KG1 (cell line): ENCODE data around the gene LY6G6C.

ENCODE experiments used
- DNase-seq: peaks from one replicate; lab custom pipeline; 2025; lab: John Stamatoyannopoulos, UW

The LY6G6C gene

DNA sequence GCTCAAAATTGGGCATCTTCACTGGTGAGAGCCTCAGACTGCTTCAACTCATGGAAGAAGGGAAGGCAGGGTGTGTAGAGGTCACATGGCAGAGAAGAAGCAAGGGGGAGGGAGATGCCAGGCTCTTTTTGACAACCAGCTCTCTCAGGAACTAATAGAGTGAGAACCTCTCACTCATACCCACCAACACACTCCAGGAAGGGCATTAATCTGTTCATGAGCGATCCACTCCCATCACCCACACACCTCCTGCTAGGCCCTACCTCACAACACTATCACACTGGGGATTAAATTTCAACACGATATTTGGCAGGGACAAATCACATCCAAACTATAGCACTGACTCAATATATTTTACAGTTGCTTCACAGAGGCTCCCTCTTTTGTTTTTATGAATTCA lies 20.3 kb upstream of the LY6G6C start:
- no peak for DNase-seq

DNA sequence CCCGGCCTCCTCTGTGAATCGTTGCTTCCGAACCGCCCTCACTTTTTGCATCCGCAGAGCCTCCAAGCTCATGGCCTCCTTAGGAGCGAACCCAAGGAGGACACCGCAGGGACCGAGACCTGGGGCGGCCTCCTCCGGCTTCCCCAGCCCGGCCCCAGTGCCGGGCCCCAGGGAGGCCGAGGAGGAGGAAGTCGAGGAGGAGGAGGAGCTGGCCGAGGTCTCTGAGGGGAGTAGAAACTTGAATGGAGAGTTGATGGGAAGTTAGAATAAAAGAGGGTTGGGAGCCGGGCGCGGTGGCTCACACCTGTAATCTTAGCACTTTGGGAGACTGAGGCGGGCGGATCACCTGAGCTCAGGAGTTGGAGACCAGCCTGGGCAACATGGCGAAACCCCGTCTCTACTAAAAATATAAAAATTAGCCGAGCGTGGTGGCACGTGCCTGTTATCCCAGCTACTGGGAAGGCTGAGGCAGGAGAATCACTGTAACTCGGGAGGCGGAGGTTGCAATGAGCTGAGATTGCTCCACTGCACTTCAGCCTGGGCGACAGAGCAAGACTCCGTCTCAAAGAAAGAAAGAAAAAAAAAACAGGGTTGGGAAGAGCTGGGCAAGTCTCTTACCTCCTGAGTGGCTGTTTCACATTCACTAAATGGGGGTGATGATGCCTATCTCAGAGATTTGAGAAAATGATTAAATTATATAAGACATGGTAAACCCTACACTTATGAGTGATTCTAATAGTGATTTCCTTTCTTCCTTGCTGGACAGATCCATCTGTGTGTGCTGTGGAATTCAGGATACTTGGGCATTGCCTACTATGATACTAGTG lies 19.1 kb upstream of the LY6G6C start:
- no peak for DNase-seq

DNA sequence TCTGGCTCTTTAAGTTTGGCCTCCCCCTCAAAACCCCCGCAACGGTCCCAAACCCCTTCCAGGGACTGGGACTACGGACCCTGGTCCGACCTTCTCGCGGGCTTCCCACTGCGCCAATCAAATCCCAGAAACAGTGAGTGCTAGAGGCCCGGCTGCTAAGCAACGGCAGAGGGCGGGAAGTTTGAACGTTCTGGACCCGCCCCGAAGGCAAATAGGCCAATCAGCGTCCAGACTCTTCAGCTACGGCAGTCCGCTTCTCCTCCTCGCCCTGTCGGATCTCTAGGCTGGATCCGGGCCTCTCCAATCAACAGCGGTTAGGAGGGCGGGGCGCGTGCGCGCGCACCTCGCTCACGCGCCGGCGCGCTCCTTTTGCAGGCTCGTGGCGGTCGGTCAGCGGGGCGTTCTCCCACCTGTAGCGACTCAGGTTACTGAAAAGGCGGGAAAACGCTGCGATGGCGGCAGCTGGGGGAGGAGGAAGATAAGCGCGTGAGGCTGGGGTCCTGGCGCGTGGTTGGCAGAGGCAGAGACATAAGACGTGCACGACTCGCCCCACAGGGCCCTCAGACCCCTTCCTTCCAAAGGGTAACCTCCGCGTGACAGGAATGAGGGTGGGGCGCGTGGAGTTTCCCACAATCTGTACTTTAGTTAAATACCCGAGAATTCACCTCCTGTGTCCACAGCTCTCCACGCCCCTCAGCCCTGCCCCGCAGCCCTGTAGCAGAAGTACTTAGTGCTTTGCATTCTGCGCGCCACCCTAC lies 18.3 kb upstream of the LY6G6C start, which contains the start of gene MSH5:
Gene MSH5 (plus strand): TSS at position 367 of the 758 bp plus-strand sequence. CDS start 462 bp downstream, outside the sequence.
- peak; percentile 97 for DNase-seq

DNA sequence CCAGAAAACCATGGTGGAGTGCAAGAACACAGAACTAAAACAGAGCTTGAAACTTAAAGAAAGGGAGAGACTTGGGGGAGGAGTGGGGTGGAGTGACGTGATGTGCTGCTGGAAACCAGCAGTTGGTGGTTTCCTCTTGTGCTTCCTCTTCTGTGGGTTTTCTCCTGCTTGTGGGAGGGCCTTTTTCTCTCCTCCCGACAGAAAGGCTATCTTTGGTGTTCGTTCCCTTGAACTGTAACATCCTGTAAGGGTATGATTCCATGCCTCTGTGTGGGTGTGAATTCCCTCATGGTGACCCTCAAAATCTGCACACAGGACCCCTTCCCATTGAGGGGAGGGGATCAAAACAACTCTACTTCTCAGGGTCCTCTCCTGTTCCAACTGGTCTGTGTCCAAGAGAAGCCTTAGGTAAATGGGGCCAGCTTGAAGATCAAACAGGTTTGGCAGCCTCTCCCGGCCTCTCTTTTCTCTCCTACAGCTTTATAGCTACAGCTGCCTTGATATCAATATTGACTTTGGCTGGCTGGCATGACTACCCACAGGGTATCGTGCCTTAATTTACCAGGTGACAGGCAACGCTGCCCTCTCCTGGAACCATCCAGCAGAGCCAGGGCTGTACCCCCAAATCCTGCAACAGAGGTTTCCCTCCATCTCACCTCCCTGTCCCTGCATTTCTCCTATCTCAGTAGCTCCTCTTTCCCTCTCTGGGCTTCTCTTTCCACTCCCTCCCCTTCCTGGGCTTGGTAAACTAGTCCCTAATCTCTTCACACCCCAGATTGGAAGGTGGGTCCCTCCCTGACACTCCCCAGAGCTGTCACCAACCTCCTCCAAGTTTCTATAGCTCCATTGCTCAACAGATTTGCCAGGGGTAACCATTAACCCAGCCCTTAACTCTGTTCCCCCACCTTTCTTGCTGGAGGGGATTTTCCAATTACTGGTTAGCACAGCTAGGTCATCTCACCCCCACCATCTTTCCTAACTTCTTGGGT lies 16.7 kb upstream of the LY6G6C start:
- peak; percentile 89 for DNase-seq

DNA sequence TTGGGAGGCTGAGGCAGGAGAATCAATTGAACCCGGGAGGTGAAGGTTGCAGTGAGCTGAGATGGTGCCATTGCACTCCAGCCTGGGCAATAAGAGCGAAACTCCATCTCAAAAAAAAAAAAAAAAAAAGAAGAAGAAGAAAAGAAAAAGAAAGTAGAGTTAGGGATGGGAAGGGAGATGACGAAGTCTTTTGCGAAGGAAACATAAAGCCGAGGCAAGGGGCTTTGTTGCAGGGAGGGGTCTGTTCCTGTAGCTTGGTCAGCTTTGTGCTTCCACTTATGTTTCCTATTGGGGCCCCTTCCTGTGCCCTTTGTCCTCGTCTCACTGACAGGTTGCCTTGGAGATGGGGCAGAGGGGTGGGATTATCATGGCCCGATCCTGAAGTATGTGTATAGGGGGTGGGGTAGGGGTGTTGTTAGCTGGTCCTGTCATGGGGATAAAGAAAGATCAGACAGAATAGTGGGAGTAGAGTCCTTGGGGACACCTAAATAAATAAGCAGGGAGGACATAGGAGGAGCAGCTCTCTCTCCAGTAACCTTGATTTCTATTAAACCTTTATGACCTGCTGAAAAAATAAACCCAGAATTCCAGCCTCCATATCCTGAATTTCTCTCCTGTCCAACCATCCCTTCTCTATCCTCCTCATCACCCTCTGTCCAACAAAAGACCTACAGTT lies 15.9 kb upstream of the LY6G6C start:
- peak; percentile 84 for DNase-seq

DNA sequence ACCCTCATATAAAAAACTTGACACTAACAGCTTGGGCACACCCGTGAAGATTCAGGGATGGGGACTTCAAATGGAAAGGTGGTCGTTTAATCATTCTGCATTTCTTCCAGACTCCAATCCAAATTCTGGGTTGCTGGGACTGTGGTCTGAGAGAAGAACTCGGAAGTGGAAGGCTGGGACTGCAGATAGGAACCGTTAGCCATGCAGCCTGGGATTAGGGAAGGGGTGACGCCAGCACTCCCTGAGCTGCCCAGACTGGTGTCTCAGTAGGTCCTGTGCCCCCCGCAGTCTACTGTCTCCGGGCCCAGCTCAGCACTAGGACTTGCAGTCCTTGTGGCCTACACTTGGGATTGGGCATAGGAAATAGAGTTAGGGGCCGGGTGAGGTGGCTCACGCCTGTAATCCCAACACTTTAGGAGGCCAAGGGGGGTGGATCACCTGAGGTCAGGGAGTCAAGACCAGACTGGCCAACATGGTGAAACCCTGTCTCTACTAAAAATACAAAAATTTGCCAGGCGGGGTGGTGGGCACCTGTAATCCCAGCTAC lies 15.3 kb upstream of the LY6G6C start:
- DNase-seq = no peak

DNA sequence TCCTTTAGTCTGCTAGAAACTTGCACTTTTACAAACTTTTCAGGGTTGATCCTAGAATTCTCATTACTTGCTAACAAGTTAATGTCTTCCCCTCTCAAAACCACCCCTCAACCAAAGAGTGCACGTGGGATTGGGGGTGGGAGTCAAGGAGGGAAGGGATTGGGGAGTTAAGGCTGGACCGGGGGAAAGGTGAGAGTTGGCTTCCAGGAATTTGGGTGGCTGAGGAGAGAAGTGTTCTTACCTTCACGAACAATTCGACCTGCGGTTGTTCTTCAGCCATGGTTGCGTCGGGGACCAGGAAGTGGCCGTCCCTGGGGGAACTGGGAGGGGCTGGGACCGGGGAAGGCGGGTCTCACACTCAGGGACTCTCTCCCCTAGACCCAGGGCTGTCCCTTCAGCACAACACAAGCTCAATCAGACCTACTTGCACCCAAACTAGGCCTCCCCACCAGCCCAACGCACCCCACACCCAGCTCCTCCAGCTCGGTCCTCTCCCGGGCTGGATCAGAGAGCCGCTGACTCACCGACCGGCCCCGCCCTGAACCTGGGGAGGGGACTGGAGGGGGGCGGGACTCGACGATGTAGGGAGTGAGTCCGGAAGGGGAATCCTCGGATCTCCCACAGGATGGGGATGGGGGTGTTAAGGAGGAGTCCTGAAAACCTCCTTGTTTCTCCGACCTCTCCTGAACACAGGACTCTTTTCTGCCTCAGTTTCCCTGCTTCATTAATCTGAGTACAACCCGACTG lies 14.6 kb upstream of the LY6G6C start, which contains the start of gene CLIC1:
Gene CLIC1 (minus strand): TSS at position 510 of the 747 bp plus-strand sequence. CDS start 230 bp downstream, at position 280.
- DNase-seq = peak; percentile 65

DNA sequence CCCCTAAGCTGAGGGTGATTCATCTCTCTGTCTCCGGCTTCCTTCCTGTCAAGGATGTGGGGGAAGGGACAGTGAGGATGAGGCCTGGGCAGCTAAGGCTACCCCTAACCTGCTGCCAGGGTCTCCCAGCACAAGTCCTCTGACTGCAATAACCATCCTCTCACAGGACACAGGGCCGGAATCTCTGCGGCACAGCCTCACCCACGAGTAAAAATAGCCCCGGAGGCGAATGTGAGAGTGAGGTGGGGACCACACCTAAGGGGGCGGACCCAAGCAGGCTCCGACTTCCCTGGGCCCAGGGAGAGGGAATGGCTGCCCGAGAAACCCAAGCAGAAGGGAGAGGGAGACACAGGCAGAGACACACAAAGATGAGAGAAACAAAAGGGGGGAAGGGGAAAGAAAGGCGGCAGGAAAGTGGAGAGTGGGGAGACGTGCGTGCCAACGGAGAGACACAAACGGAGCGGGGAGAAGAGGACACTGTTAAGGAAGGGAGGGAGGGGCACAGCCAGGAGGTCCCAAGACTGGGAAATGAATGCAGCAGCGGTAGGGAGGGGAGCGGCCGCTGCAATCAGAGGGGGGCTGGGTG lies 13.4 kb upstream of the LY6G6C start:
- DNase-seq = peak; percentile 57

DNA sequence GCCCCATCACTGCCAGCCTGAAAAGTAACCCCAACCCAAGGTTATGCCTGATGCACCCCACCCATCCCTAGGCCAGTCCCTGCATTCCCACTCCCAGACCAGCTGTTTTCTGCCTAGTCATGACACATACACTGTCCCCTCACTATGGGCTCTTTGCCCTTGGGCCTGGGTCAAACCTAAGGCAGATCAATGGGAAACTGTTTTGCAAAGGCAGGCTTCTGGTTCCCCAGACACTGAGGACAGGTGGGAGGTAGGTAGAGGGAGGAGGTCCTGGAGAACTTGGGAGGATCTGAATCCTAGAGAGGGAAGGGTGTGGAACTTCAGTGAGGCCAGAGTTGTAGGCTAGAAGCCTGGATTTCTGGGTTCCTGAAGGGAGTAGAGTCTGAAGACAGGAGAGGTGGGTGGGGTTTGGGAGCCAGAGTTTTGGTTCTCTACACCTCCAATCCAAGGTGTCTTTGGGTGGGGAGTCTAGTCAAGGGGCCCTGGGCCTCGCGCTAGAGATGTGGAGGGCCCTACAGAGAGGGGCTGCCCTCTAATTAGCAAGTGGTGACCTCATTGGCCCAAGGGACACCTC lies 12.8 kb upstream of the LY6G6C start:
- no peak for DNase-seq

DNA sequence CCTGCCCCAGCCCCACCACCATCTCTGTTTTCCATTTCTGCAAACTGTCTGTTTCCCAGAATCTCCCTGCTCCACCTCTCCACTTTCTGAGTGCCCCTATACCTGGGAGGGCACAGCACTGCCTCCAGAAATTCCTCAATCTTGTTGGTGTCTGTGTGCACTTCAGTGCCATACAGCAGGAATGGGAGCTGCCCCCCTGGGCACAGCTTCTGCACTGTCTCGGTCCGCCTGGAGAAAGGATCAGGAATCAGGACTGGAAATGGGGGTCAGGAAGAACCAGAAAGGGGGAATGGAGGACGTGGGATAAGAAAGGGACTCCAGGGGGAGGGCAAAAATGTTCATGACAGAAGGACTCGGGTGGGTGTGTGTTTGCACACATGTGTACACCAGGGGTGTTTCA lies 12.2 kb upstream of the LY6G6C start:
- DNase-seq = no peak

DNA sequence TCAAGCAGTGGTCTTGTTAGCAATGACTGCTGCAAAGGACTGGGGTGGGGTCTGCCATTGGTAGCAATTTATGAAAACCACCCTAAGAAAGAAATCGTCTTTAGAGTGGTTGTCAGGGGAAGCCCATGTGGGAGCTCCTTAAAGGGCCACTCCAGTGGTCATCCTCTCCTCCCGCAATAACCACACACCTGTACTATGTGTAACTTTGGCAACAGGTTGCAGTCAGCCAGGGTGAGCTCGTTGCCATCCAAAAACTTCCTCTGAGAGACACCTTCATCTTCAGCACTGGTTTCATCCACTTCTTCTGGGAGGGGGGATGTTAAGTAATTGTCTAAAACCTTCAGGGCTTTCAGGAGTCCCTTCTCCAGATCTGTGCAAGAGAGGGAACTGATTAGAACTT lies 10.5 kb upstream of the LY6G6C start:
- DNase-seq = no peak

DNA sequence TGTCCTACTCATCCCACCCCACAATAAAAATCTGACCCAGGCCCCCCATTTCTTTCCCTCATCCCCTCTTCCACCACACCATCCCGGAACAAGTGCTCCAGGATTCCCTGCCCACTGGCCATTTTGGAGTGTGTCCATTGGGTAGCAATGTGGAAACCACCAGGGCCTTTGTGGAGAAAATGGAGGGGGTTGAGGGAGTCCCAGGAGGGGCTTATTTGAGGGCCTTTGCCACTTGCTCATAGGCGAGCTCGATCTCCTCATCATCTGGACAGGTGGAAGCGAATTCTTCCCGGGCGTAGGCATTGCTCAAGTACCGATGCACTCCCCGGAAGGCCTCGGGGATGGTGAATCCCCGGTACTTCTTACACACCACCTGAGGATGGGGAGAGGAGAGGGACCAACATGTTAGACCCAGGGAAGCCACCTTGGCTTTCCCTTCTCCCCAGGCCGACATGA lies 9.1 kb upstream of the LY6G6C start:
- no peak for DNase-seq

DNA sequence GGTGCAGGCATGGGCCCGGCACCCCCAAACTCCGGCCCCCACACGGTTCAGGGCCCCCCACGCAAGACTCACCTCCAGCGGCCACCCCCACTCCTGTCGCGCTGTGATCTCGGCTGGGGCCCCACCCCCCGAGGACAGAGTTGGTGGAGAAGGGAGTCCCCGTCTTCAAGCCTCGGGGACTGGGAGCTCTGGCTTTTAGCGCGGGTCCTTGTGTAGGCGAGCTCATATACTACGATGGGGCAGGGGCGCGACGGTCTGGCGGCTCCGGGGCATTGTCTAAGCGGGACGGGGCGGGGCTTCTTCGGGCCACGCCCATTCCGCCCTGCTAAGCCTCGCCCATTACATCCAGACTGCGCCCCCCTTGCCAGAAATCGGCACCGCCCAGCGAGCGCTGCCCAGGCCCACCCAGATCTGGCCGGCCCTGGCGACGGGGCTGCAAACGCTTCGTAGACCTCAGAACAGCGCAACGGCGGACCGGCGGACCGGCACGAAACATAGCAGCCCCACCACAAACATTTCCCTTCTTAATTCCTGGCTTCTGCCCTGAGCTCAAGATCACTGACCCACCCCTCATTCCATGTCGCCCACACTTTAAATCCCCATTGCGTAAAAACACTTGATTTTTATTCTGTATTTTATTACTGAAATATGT lies 8.6 kb upstream of the LY6G6C start:
- no peak for DNase-seq

DNA sequence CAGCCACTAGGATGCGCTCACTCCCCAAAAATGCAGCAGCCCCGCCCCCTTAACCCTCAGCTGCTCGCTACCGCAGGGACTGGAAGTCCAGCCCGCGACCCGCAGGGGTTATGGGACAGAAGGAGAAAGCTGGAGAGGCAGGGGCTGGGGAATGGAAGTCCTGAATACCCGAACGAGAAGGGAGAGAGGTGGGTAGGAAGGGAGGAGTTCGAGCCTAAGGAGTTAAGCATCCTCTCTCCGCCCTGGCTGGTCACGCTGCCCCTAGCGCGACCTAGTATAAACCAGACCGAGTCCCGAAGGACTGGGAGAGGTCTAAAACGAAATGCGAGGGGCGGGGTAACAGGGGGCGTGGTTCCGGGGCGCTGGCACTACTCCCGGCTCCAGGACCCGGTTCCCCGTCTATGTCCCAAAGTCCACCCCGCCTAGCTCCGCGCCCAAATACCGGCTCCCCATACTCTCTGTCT lies 8.0 kb upstream of the LY6G6C start:
- no peak for DNase-seq

DNA sequence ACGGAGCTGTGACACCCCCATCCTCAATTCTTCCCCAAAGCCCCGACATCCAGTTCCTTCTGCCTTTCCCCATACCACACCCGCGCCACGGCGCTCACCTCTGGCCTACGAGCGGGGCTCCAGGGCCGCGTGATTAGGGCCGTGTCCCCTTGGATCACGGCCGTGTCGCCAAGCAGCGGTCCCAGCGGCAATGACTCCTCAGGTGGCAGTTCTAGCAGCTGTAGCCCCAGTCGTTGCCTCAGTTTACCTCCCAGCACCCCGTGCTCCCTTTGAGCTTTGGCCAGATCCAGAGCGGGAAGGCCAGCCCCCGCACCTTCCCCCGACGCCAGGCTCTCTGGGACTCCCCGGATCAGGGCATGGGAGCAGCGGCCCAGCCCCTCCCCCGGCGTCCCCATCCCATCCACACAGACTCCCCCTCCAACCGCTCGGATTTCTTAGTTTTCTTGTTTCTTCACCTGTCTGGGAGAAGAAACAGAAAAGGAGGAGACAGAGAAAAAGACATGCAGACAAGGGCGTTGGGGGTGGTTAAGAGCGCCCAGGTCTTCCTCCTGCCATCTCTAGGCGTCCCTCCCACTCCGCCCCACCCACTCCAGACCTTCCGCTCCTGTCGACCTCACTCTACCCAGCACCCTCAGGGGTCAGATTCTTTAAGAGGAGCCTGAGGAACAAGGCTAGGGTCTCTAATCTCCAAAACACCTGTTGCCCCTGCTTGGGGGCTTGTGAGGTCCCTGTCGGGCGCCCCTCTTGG lies 7.4 kb upstream of the LY6G6C start, which contains the start of gene DDAH2:
Gene DDAH2 (minus strand): TSS at position 533 of the 748 bp plus-strand sequence. CDS start 138 bp downstream, at position 395.
- no peak for DNase-seq

DNA sequence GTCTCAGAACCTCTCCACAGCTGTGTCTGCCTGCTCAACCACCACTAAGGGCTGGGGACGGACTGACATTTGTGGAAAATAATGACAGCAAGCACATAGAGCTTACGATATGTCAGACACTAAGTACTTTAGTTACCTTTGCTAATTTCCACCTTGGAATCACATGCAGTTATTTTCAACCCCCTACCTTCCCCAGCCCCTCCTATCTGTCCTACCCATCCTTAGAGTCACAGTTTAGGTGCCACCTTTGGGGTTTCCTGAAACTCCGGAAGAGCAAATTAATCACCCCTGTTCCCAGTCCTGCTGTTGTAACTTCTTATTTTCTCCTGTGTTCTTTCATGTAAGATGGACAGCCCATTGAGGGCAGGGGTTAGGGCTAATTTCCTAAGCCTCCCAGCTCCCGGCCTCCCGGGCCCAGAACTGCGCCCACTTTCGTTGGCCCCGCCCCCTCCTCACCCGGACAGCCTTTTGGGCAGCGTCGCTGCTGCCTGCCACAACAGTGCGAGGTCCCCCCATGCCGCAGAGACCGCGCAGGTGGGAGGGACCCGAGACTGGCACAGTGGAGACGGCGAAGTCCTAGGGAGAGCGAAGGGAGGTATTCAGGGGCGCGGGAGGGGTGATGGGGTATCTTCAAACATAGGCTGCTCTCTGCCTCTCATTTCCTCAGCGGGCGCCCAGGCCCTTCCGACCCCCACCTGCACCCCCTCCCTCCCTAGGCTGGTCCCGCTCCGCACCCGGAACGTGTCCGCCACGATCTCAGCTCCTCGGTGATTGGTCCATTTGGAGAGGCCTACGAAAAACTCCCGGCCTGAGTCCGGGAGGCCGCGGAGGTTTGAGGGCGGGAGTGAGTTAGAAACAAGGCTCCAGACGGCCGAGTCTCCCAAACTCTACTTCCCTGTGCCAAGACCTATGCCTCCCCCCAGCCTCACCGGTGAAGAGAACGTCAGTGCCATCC lies 6.4 kb upstream of the LY6G6C start:
- peak; percentile 86 for DNase-seq
